ENCODE results near the gene DEGS2.

DEGS2 gene

GRCh38 chr14:100138955-100139354 lies 20.5 kb downstream of the DEGS2 start:
- DNase-seq: no peak
- intact Hi-C loops (cut with DNase I): no loop called here

GRCh38 chr14:100138082-100138787 lies 21.2 kb downstream of the DEGS2 start:
- no peak for DNase-seq
- intact Hi-C loops (cut with DNase I): no loop called here

- DNase-seq: no peak
These were observed 22.3 kb downstream of the DEGS2 start for GRCh38 chr14:100137173-100137572.

GRCh38 chr14:100135784-100136183 lies 23.7 kb downstream of the DEGS2 start:
- DNase-seq: no peak
- intact Hi-C loops (cut with DNase I): no loop called here

More at GRCh38 chr14:100137173-100137572, 22.3 kb downstream of the DEGS2 start:
- intact Hi-C loops (cut with DNase I): no loop called here

- intact Hi-C loops (cut with DNase I): no loop called here
- peak in 5 of 42 donors; percentile 30 to 67 (median 52) for DNase-seq
These were observed 24.4 kb downstream of the DEGS2 start for GRCh38 chr14:100135073-100135472.

GRCh38 chr14:100134586-100134985 lies 24.9 kb downstream of the DEGS2 start:
- intact Hi-C loops (cut with DNase I): no loop called here
- DNase-seq: no peak

GRCh38 chr14:100132903-100133510 lies 26.4 kb downstream of the DEGS2 start:
- intact Hi-C loops (cut with DNase I): no loop called here
- DNase-seq: no peak

GRCh38 chr14:100132161-100132902 lies 27.1 kb downstream of the DEGS2 start:
- DNase-seq: no peak
- intact Hi-C loops (cut with DNase I): no loop called here

- intact Hi-C loops (cut with DNase I): no loop called here
- no peak for DNase-seq
These were observed 28.3 kb downstream of the DEGS2 start for GRCh38 chr14:100131181-100131580.

- DNase-seq: no peak
- intact Hi-C loops (cut with DNase I): no loop called here
These were observed 28.9 kb downstream of the DEGS2 start for GRCh38 chr14:100130521-100130920.

- no peak for DNase-seq
- intact Hi-C loops (cut with DNase I): no loop called here
These were observed 30.3 kb downstream of the DEGS2 start for GRCh38 chr14:100129161-100129589.

- intact Hi-C loops (cut with DNase I): no loop called here
These were observed 30.8 kb downstream of the DEGS2 start for GRCh38 chr14:100128688-100129087.

GRCh38 chr14:100127853-100128455 lies 31.5 kb downstream of the DEGS2 start:
- intact Hi-C loops (cut with DNase I): no loop called here

More at GRCh38 chr14:100128688-100129087, 30.8 kb downstream of the DEGS2 start:
- no peak for DNase-seq

GRCh38 chr14:100126401-100126800 lies 33.0 kb downstream of the DEGS2 start:
- DNase-seq: no peak
- intact Hi-C loops (cut with DNase I): no loop called here

More at GRCh38 chr14:100127853-100128455, 31.5 kb downstream of the DEGS2 start:
- DNase-seq: no peak

- no peak for DNase-seq
- intact Hi-C loops (cut with DNase I): no loop called here
These were observed 34.8 kb downstream of the DEGS2 start for GRCh38 chr14:100124551-100125088.

GRCh38 chr14:100123618-100124017 lies 35.8 kb downstream of the DEGS2 start:
- DNase-seq: no peak
- intact Hi-C loops (cut with DNase I): no loop called here

- DNase-seq: no peak
- intact Hi-C loops (cut with DNase I): no loop called here
These were observed 36.8 kb downstream of the DEGS2 start for GRCh38 chr14:100122481-100123223.

GRCh38 chr14:100121643-100122480 lies 37.6 kb downstream of the DEGS2 start:
- no peak for DNase-seq
- intact Hi-C loops (cut with DNase I): no loop called here
